ENCODE measurements around the gene SEPTIN6. TPM values are rescaled to one million over a fixed set of nuclear protein-coding genes. Genes with fewer than 3 reads are reported as not detected.

SEPTIN6 gene
- total RNA-seq, 2 donors from 2014 or later, result 9.3 to 25.5 TPM

GRCh38 chrX:119661486-119661885 is 31.5 kb downstream of the SEPTIN6 start:
- TF ChIP-seq, protein P1, sequence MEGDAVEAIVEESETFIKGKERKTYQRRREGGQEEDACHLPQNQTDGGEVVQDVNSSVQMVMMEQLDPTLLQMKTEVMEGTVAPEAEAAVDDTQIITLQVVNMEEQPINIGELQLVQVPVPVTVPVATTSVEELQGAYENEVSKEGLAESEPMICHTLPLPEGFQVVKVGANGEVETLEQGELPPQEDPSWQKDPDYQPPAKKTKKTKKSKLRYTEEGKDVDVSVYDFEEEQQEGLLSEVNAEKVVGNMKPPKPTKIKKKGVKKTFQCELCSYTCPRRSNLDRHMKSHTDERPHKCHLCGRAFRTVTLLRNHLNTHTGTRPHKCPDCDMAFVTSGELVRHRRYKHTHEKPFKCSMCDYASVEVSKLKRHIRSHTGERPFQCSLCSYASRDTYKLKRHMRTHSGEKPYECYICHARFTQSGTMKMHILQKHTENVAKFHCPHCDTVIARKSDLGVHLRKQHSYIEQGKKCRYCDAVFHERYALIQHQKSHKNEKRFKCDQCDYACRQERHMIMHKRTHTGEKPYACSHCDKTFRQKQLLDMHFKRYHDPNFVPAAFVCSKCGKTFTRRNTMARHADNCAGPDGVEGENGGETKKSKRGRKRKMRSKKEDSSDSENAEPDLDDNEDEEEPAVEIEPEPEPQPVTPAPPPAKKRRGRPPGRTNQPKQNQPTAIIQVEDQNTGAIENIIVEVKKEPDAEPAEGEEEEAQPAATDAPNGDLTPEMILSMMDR (IDR thresholded peaks at IDR 0.05), result no peak
- ATAC-seq (ENCODE audit: insufficient number of reproducible peaks, low FRiP score, low read depth), result no peak

DNA sequence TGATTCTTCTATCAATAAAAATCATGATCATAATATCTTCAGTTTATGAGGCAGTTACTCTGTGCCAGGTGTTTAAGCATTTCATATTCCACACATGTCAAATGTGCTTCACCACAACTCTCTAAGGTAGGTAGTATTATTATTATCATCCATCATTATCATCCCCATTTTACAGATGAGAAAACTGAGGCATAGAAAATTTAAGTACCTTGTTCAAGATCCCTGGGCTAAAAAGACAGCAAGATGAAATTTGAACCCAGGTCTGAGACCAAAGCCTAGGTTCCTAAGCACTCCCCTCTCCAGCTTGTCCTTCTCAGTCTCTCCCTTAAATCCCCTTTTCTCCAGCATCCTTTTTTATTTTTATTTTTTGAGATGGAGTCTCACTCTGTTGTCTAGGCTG is 33.4 kb downstream of the SEPTIN6 start:
- Histone ChIP-seq H3K9me3 (no peaks in the 10 kb centered on the region), H3K4me3 (no peak overlapping the region), H3K27me3 (replicated peaks; ENCODE audit: insufficient read depth) (no peaks in the 10 kb centered on the region), H3K27ac (no peak overlapping the region), H3K36me3 (no peaks in the 10 kb centered on the region), H3K4me1 (ENCODE audit: control insufficient read depth in 1 of 2, low read depth in 2 of 2) (no peaks in the 10 kb centered on the region)
- TF ChIP-seq, protein P1 (IDR thresholded peaks at IDR 0.05), result no peak
- ATAC-seq (ENCODE audit: insufficient number of reproducible peaks, low FRiP score, low read depth), result no peak
- DNase-seq (ENCODE audit: low spot score), result no peak

More at GRCh38 chrX:119661486-119661885, 31.5 kb downstream of the SEPTIN6 start:
- DNase-seq (ENCODE audit: low spot score), result no peak
- no peaks in the 10 kb centered on the region for H3K4me1 ChIP-seq (ENCODE audit: control insufficient read depth in 1 of 2, low read depth in 2 of 2)
- H3K9me3 ChIP-seq, result no peaks in the 10 kb centered on the region
- no peak overlapping the region for H3K4me3 ChIP-seq
- no peak overlapping the region for H3K27ac ChIP-seq
- no peaks in the 10 kb centered on the region for H3K36me3 ChIP-seq
- no peaks in the 10 kb centered on the region for H3K27me3 ChIP-seq (replicated peaks; ENCODE audit: insufficient read depth)

GRCh38 chrX:119655125-119655524 is 37.8 kb downstream of the SEPTIN6 start:
- H3K27me3 ChIP-seq (replicated peaks; ENCODE audit: insufficient read depth), result no peaks in the 10 kb centered on the region
- TF ChIP-seq, protein P1 (IDR thresholded peaks at IDR 0.05), result no peak
- no peak for DNase-seq (ENCODE audit: low spot score)
- ATAC-seq (ENCODE audit: insufficient number of reproducible peaks, low FRiP score, low read depth), result no peak
- no peaks in the 10 kb centered on the region for H3K4me1 ChIP-seq (ENCODE audit: control insufficient read depth in 1 of 2, low read depth in 2 of 2)
- no peaks in the 10 kb centered on the region for H3K36me3 ChIP-seq
- H3K4me3 ChIP-seq, result no peak overlapping the region
- no peaks in the 10 kb centered on the region for H3K9me3 ChIP-seq
- no peak overlapping the region for H3K27ac ChIP-seq

DNA sequence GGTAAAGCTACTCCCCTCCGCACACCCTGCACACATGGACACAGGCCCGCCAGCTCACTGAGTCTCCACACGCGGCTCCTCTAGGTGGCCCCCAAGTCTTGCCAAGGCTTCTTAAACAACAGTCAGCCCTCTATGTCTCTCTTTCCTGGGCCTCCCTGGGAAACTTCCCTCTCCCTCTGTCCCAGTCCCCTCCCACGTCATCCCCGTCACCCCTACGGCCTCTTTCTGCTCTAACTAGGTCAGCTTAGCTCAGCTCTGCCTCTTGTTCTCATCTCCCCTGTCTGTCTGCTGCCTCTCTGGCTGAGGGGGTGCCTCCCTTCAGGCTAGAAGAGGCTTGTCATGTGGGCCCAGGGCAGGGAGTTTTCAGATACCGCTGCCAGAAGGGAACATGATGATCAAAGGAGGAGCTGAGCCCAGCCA is 38.8 kb downstream of the SEPTIN6 start:
- Histone ChIP-seq H3K4me3 (no peak overlapping the region), H3K27me3 (replicated peaks; ENCODE audit: insufficient read depth) (no peaks in the 10 kb centered on the region), H3K36me3 (no peaks in the 10 kb centered on the region), H3K27ac (no peak overlapping the region), H3K9me3 (no peaks in the 10 kb centered on the region), H3K4me1 (ENCODE audit: control insufficient read depth in 1 of 2, low read depth in 2 of 2) (no peaks in the 10 kb centered on the region)
- ATAC-seq (ENCODE audit: insufficient number of reproducible peaks, low FRiP score, low read depth), result no peak
- TF ChIP-seq, protein P1 (IDR thresholded peaks at IDR 0.05), result no peak
- DNase-seq (ENCODE audit: low spot score), result no peak

GRCh38 chrX:119648421-119648775 is 44.6 kb downstream of the SEPTIN6 start:
- TF ChIP-seq, protein P1 (IDR thresholded peaks at IDR 0.05), result no peak
- no peaks in the 10 kb centered on the region for H3K27me3 ChIP-seq (replicated peaks; ENCODE audit: insufficient read depth)
- DNase-seq (ENCODE audit: low spot score) (no peak), ATAC-seq (ENCODE audit: insufficient number of reproducible peaks, low FRiP score, low read depth) (no peak)
- no peaks in the 10 kb centered on the region for H3K4me1 ChIP-seq (ENCODE audit: control insufficient read depth in 1 of 2, low read depth in 2 of 2)
- H3K4me3 ChIP-seq, result no peak overlapping the region
- no peaks in the 10 kb centered on the region for H3K36me3 ChIP-seq
- no peaks in the 10 kb centered on the region for H3K9me3 ChIP-seq
- no peak overlapping the region for H3K27ac ChIP-seq

All from thoracic aorta (tissue), 2 donors.